ENCODE measurements around the gene DICER1. TPM values are rescaled to one million over a fixed set of nuclear protein-coding genes. Genes with fewer than 3 reads are reported as not detected.

DICER1 gene
- total RNA-seq, 1 experiment from 2014 or later: 57.1 TPM

DNA sequence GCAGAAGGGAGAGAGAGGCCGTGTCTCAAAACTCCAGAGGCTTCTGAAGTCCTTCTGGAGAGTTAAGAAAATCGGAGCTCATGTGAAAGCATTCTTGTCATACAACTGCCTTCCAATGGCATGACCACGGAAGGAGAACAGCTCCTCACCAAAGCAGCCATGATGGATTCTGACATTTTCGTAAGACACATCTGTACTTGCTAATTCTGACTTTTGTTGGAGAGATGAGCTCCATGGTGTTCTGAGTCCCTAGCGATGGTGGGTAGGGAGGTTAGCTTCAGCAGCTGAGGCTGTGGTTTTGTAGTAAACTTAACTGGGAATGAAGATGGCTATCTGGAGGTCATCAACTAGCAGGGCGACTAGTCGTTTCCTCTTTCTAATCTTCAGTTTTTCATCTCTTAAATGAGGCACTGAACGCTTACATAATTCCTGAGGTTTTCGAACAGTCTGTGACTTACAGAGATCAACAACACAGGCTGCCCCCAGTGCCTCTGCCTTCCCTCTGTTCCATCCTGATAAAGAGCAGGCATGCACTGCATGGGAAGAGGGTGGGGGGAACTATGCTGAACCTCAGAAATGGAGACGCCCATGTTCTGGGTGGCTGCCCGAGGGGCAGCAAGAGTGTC, 28.6 kb upstream of the DICER1 start:
- Histone ChIP-seq H3K27ac (ENCODE audit: low read depth, low read length, poor library complexity, severe bottlenecking) (peak overlapping the region; percentile 38), H3K27me3 (replicated peaks; ENCODE audit: insufficient read depth, low read depth, low read length, poor library complexity) (no peaks in the 10 kb centered on the region), H3K4me3 (ENCODE audit: low read depth, low read length, poor library complexity, severe bottlenecking) (no peak overlapping the region), H3K36me3 (ENCODE audit: insufficient read depth, low read length, poor library complexity, severe bottlenecking) (no peaks in the 10 kb centered on the region), H3K4me1 (ENCODE audit: insufficient read depth, low read length, poor library complexity, severe bottlenecking) (peaks cover 19% of the 10 kb centered on the region), H3K9me3 (ENCODE audit: low read depth, low read length, poor library complexity, severe bottlenecking) (no peaks in the 10 kb centered on the region)
- no TSS peak for BruUV-seq (replicated peaks)
- intact Hi-C loops (cut with micrococcal nuclease; ENCODE audit: unreplicated experiment): no loop called here
- POLR2A ChIA-PET (ENCODE audit: low non-redundant PET): no interaction called here
- CTCF ChIA-PET: no interaction called here
- DNase-seq (ENCODE audit: low spot score): no peak
- TF ChIP-seq EZH2 (IDR thresholded peaks at IDR 0.05; ENCODE audit: borderline replicate concordance, low read depth, low read length, poor library complexity, severe bottlenecking): no peak
- TF ChIP-seq, protein P1, sequence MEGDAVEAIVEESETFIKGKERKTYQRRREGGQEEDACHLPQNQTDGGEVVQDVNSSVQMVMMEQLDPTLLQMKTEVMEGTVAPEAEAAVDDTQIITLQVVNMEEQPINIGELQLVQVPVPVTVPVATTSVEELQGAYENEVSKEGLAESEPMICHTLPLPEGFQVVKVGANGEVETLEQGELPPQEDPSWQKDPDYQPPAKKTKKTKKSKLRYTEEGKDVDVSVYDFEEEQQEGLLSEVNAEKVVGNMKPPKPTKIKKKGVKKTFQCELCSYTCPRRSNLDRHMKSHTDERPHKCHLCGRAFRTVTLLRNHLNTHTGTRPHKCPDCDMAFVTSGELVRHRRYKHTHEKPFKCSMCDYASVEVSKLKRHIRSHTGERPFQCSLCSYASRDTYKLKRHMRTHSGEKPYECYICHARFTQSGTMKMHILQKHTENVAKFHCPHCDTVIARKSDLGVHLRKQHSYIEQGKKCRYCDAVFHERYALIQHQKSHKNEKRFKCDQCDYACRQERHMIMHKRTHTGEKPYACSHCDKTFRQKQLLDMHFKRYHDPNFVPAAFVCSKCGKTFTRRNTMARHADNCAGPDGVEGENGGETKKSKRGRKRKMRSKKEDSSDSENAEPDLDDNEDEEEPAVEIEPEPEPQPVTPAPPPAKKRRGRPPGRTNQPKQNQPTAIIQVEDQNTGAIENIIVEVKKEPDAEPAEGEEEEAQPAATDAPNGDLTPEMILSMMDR (conservative IDR thresholded peaks at IDR 0.05; ENCODE audit: low read depth, low read length): no peak

DNA sequence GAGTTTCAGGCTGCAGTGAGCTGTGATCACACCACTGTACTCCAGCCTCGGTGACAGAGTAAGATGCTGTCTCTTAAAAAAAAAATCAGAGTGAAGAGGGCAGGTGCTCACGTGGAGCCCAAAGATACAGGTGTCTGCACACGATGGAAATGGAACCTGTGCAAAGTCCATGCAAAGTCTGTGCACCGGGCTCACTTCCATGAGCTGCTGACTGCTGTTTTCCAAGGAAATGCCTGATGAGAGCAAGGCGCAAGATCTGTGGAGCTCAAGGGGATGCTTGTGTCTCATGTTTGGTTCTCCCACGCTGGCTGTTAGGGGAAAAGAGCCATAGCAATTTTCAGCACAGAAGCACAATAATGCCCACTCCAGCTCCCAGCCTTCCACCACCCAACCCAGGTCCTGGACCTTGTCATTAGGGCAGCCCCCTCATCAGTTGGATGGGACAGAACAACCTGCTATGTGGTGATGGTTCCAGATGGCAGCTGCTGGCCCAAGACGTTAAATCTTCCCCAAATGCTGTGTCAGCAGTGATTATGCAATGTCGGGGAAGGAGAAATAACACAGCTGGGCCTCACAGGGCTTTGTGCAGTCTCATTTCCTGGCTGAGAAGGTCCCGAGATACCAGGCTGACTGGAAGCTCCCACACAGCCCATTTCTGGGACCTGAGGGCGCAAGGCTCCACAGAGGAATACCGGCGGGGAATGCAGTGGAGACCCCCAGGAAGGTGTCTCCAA, 27.9 kb upstream of the DICER1 start:
- no peaks in the 10 kb centered on the region for H3K36me3 ChIP-seq (ENCODE audit: insufficient read depth, low read length, poor library complexity, severe bottlenecking)
- no peak overlapping the region for H3K4me3 ChIP-seq (ENCODE audit: low read depth, low read length, poor library complexity, severe bottlenecking)
- TF ChIP-seq, protein P1 (conservative IDR thresholded peaks at IDR 0.05; ENCODE audit: low read depth, low read length): no peak
- TF ChIP-seq EZH2 (IDR thresholded peaks at IDR 0.05; ENCODE audit: borderline replicate concordance, low read depth, low read length, poor library complexity, severe bottlenecking): no peak
- peak; percentile 73 for DNase-seq (ENCODE audit: low spot score)
- no peaks in the 10 kb centered on the region for H3K9me3 ChIP-seq (ENCODE audit: low read depth, low read length, poor library complexity, severe bottlenecking)
- ChIA-PET POLR2A (ENCODE audit: low non-redundant PET) (no interaction called here), CTCF (no interaction called here)
- peak overlapping the region; percentile 38 for H3K27ac ChIP-seq (ENCODE audit: low read depth, low read length, poor library complexity, severe bottlenecking)
- BruUV-seq (replicated peaks): no TSS peak
- H3K27me3 ChIP-seq (replicated peaks; ENCODE audit: insufficient read depth, low read depth, low read length, poor library complexity): no peaks in the 10 kb centered on the region
- intact Hi-C loops (cut with micrococcal nuclease; ENCODE audit: unreplicated experiment): no loop called here
- peaks cover 19% of the 10 kb centered on the region for H3K4me1 ChIP-seq (ENCODE audit: insufficient read depth, low read length, poor library complexity, severe bottlenecking)

DNA sequence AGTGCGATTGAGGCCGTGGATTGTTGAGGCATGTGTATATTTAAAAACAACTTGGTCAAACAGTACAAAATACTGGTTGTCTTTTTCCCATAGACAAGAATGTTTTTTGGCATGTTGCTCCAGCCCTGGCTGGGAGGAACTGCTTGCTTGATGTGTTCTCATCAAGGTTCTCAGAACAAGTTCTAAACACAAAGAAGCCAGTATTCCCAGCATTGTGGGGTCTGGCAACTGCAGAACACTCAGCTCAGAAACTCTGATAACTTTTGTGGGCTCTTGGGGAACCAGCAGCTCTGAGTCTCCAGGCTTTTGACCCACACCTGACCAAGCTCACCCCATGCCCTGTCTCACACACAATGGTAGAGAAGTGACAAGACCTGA, 27.1 kb upstream of the DICER1 start:
- ChIA-PET CTCF (no interaction called here), POLR2A (ENCODE audit: low non-redundant PET) (no interaction called here)
- H3K9me3 ChIP-seq (ENCODE audit: low read depth, low read length, poor library complexity, severe bottlenecking): no peaks in the 10 kb centered on the region
- no TSS peak for BruUV-seq (replicated peaks)
- no peak overlapping the region for H3K4me3 ChIP-seq (ENCODE audit: low read depth, low read length, poor library complexity, severe bottlenecking)
- no peak overlapping the region for H3K27ac ChIP-seq (ENCODE audit: low read depth, low read length, poor library complexity, severe bottlenecking)
- TF ChIP-seq EZH2 (IDR thresholded peaks at IDR 0.05; ENCODE audit: borderline replicate concordance, low read depth, low read length, poor library complexity, severe bottlenecking): no peak
- TF ChIP-seq, protein P1 (conservative IDR thresholded peaks at IDR 0.05; ENCODE audit: low read depth, low read length): no peak
- H3K36me3 ChIP-seq (ENCODE audit: insufficient read depth, low read length, poor library complexity, severe bottlenecking): no peaks in the 10 kb centered on the region
- no peaks in the 10 kb centered on the region for H3K27me3 ChIP-seq (replicated peaks; ENCODE audit: insufficient read depth, low read depth, low read length, poor library complexity)
- DNase-seq (ENCODE audit: low spot score): no peak
- intact Hi-C loops (cut with micrococcal nuclease; ENCODE audit: unreplicated experiment): no loop called here
- H3K4me1 ChIP-seq (ENCODE audit: insufficient read depth, low read length, poor library complexity, severe bottlenecking): peaks cover 19% of the 10 kb centered on the region
